Measurements from ENCODE around the gene IGF2BP2.
"Not testable (repeated sequence)": the region's sequence is repeated elsewhere in the genome, so short reads cannot be mapped to it uniquely, and the experiment has no call there.

DNA sequence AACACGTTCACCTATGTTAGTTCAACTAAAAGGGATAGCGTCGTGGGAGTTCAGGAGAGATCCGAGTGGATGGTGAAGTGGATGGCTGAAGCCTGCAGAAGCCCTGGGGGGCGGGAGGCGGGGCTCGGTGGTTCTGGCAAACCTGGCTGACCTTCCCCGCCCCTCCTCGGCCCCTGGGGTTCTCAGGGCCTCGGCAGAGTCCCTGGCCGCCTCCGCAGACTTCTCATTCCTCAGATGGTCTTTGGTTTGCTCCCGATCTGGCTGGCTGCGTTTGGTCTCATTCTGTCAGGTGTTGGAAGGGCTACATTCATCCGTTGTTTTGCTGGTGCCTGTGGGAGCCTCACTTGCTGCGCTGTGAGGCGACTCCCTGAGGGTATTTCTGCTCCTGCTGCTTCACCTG, 179.7 kb downstream of the IGF2BP2 start:
- TF ChIP-seq, protein P1, sequence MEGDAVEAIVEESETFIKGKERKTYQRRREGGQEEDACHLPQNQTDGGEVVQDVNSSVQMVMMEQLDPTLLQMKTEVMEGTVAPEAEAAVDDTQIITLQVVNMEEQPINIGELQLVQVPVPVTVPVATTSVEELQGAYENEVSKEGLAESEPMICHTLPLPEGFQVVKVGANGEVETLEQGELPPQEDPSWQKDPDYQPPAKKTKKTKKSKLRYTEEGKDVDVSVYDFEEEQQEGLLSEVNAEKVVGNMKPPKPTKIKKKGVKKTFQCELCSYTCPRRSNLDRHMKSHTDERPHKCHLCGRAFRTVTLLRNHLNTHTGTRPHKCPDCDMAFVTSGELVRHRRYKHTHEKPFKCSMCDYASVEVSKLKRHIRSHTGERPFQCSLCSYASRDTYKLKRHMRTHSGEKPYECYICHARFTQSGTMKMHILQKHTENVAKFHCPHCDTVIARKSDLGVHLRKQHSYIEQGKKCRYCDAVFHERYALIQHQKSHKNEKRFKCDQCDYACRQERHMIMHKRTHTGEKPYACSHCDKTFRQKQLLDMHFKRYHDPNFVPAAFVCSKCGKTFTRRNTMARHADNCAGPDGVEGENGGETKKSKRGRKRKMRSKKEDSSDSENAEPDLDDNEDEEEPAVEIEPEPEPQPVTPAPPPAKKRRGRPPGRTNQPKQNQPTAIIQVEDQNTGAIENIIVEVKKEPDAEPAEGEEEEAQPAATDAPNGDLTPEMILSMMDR (conservative IDR thresholded peaks at IDR 0.05 in 1 of 2, IDR thresholded peaks at IDR 0.05 in 1 of 2; ENCODE audit: extremely low read depth in 1 of 2, insufficient read depth in 1 of 2, low read depth in 1 of 2, low read length in 2 of 2): not testable (repeated sequence)
- not testable (repeated sequence) for TF ChIP-seq EZH2 (IDR thresholded peaks at IDR 0.05; ENCODE audit: borderline replicate concordance, low read length)

Data from mammary epithelial cell (primary cell).